Neural cell (in vitro differentiated cells): ENCODE results near the gene PRRT3. TPM values are rescaled to one million over a fixed set of nuclear protein-coding genes. Genes with fewer than 3 reads are reported as not detected.

ENCODE experiments used
- H2AFZ ChIP-seq: fragments of 200-600, 300-800 bp; sonication (generic), shearing (Covaris generic); 2 replicates; pipeline ENCODE4 v1.6.0; 2014; ENCODE audit warnings: low read depth, mild to moderate bottlenecking, antibody characterized with exemption, low read length, moderate library complexity
- H3F3A ChIP-seq: fragments of 200-600 bp; shearing (Covaris generic); 2 replicates; pipeline ENCODE4 v1.6.1; 2016; ENCODE audit warnings: mild to moderate bottlenecking, moderate library complexity, mixed read lengths, antibody characterized with exemption, low read length; ENCODE audit not compliant: insufficient read depth, poor library complexity, severe bottlenecking
- H3K27ac ChIP-seq: fragments of 200-600, 300-800 bp; sonication (generic), shearing (Covaris generic); 2 replicates; pipeline ENCODE4 v1.5.1; 2014; ENCODE audit warnings: mild to moderate bottlenecking, low read length, moderate library complexity
- H3K27me3 ChIP-seq: fragments of 300-800, 200-600 bp; sonication (generic), shearing (Covaris generic); 2 replicates; pipeline ENCODE4 v1.6.0; 2014; ENCODE audit warnings: mild to moderate bottlenecking, low read depth, low read length, moderate library complexity; ENCODE audit not compliant: insufficient read depth
- H3K36me3 ChIP-seq: fragments of 300-800, 200-600 bp; sonication (generic), shearing (Covaris generic); 2 replicates; pipeline ENCODE4 v1.5.1; 2014; ENCODE audit warnings: mild to moderate bottlenecking, antibody characterized with exemption, low read length, moderate library complexity; ENCODE audit not compliant: insufficient read depth
- H3K4me2 ChIP-seq: fragments of 300-800, 200-600 bp; sonication (generic), shearing (Covaris generic); 2 replicates; pipeline ENCODE4 v1.6.0; 2014; ENCODE audit warnings: mild to moderate bottlenecking, low read length
- H3K4me3 ChIP-seq: fragments of 300-800, 200-600 bp; sonication (generic), shearing (Covaris generic); 2 replicates; pipeline ENCODE4 v1.5.1; 2014; ENCODE audit warnings: mild to moderate bottlenecking, low read length, moderate library complexity
- H3K79me2 ChIP-seq: fragments of 200-600 bp; shearing (Covaris generic); replicated peaks from 2 replicates; pipeline ENCODE4 v1.6.0; 2014; ENCODE audit warnings: mild to moderate bottlenecking, low read length, moderate library complexity; ENCODE audit not compliant: insufficient read depth
- H3K9ac ChIP-seq: fragments of 300-800, 200-600 bp; sonication (generic), shearing (Covaris generic); 2 replicates; pipeline ENCODE4 v1.6.1; 2016; ENCODE audit warnings: mild to moderate bottlenecking, low read length, mixed read lengths
- H3K9me2 ChIP-seq: fragments of 200-600 bp; shearing (Covaris generic); 2 replicates; pipeline ENCODE4 v1.6.1; 2016; ENCODE audit warnings: mild to moderate bottlenecking, low read length, mixed read lengths; ENCODE audit not compliant: insufficient read depth
- H3K9me3 ChIP-seq: fragments of 200-600, 300-800 bp; sonication (generic), shearing (Covaris generic); 2 replicates; pipeline ENCODE4 v1.6.1; 2016; ENCODE audit warnings: mild to moderate bottlenecking, mixed run types, low read length, moderate library complexity, mixed read lengths
- H4K20me1 ChIP-seq: fragments of 200-600 bp; shearing (Covaris generic); 2 replicates; pipeline ENCODE4 v1.6.1; 2016; ENCODE audit warnings: mild to moderate bottlenecking, mixed run types; ENCODE audit not compliant: insufficient read depth
- CTCF ChIP-seq: fragments of 450-650 bp; IDR thresholded peaks from 2 replicates; pipeline ENCODE4 v1.5.1; 2014; ENCODE audit warnings: antibody characterized with exemption, mild to moderate bottlenecking, moderate library complexity; ENCODE audit not compliant: poor library complexity, severe bottlenecking
- EP300 ChIP-seq: fragments of 450-650 bp; conservative IDR thresholded peaks from 2 replicates; pipeline ENCODE4 v1.6.1; 2014; ENCODE audit warnings: antibody characterized with exemption, mild to moderate bottlenecking, moderate library complexity; ENCODE audit not compliant: poor library complexity, severe bottlenecking
- EZH2 ChIP-seq: fragments of 200-600, 300-800 bp; shearing (Covaris generic), sonication (generic); IDR thresholded peaks from 2 replicates; pipeline ENCODE4 v1.6.1; 2014; ENCODE audit warnings: antibody characterized with exemption, low read length, borderline replicate concordance, mild to moderate bottlenecking; ENCODE audit not compliant: insufficient read depth, poor library complexity, severe bottlenecking
- MXI1 ChIP-seq: fragments of 450-650 bp; conservative IDR thresholded peaks from 2 replicates; pipeline ENCODE4 v1.6.1; 2014; ENCODE audit warnings: antibody characterized with exemption, mild to moderate bottlenecking; ENCODE audit not compliant: poor library complexity, severe bottlenecking
- POLR2AphosphoS5 ChIP-seq: IDR thresholded peaks from 2 replicates; pipeline ENCODE4 v1.6.1; 2012
- RAD21 ChIP-seq: fragments of 450-650 bp; conservative IDR thresholded peaks from 2 replicates; pipeline ENCODE4 v1.6.1; 2014; ENCODE audit warnings: antibody characterized with exemption, mild to moderate bottlenecking, moderate library complexity
- REST ChIP-seq: IDR thresholded peaks from 2 replicates; pipeline ENCODE4 v1.6.1; 2012; ENCODE audit warnings: borderline replicate concordance
- SMC3 ChIP-seq: fragments of 450-650 bp; conservative IDR thresholded peaks from 2 replicates; pipeline ENCODE4 v1.6.1; 2014; ENCODE audit warnings: antibody characterized with exemption, mild to moderate bottlenecking, moderate library complexity; ENCODE audit not compliant: poor library complexity
- TAF1 ChIP-seq: IDR thresholded peaks from 2 replicates; pipeline ENCODE4 v1.6.1; 2012; ENCODE audit warnings: low read depth
- polyA plus RNA-seq: library from polyadenylated mRNA; depleted of rRNA; stranded (reverse); fragments of >200 nt; gene quantifications from 2 replicates; pipeline ENCODE4 v1.2.3, GENCODE V29; 2014

PRRT3 gene
- polyA plus RNA-seq, 1 donor from 2014 or later: 2.9 TPM

- Histone ChIP-seq H3K36me3 (no peaks in the 10 kb centered on the region), H4K20me1 (no peaks in the 10 kb centered on the region), H3K9me3 (no peaks in the 10 kb centered on the region), H3K9ac (peak overlapping the region; percentile 20), H3K4me2 (no peak overlapping the region), H3K79me2 (no peaks in the 10 kb centered on the region), H3K27me3 (peaks cover 16% of the 10 kb centered on the region), H3F3A (no peaks in the 10 kb centered on the region), H2AFZ (no peak overlapping the region), H3K4me3 (peak overlapping the region; percentile 62), H3K27ac (no peak overlapping the region), H3K9me2 (no peaks in the 10 kb centered on the region)
- TF ChIP-seq POLR2AphosphoS5: no peak
- TF ChIP-seq MXI1: no peak
- TF ChIP-seq EZH2: no peak
- TF ChIP-seq REST: no peak
- TF ChIP-seq SMC3: no peak
Measured at GRCh38 chr3:9914559-9915253, 37.5 kb downstream of the PRRT3 start.

- H2AFZ ChIP-seq: no peak overlapping the region
- no peak for TF ChIP-seq EZH2
- TF ChIP-seq POLR2AphosphoS5: no peak
- no peak for TF ChIP-seq TAF1
- TF ChIP-seq RAD21: no peak
- TF ChIP-seq MXI1: no peak
- TF ChIP-seq CTCF: no peak
- no peak for TF ChIP-seq SMC3
- no peak for TF ChIP-seq EP300
- no peak for TF ChIP-seq REST
- H3K9me3 ChIP-seq: no peaks in the 10 kb centered on the region
- no peaks in the 10 kb centered on the region for H3F3A ChIP-seq
- no peak overlapping the region for H3K27ac ChIP-seq
- H3K36me3 ChIP-seq: no peaks in the 10 kb centered on the region
- no peak overlapping the region for H3K4me2 ChIP-seq
- no peak overlapping the region for H3K9ac ChIP-seq
- H4K20me1 ChIP-seq: no peaks in the 10 kb centered on the region
- H3K9me2 ChIP-seq: no peaks in the 10 kb centered on the region
- no peak overlapping the region for H3K4me3 ChIP-seq
- no peaks in the 10 kb centered on the region for H3K79me2 ChIP-seq
- peaks cover 16% of the 10 kb centered on the region for H3K27me3 ChIP-seq
Measured at GRCh38 chr3:9914011-9914410, 38.2 kb downstream of the PRRT3 start.
